HG03575 (cell line): ENCODE data around the gene KAZALD1.

ENCODE experiments used
- ATAC-seq: cut with Tn5 transposase; IDR thresholded peaks from one replicate; pipeline ENCODE4 v1.9.1; 2021; ENCODE audit not compliant: unreplicated experiment, insufficient number of reproducible peaks, low FRiP score; ENCODE audit errors: extremely low read depth

KAZALD1 gene

DNA sequence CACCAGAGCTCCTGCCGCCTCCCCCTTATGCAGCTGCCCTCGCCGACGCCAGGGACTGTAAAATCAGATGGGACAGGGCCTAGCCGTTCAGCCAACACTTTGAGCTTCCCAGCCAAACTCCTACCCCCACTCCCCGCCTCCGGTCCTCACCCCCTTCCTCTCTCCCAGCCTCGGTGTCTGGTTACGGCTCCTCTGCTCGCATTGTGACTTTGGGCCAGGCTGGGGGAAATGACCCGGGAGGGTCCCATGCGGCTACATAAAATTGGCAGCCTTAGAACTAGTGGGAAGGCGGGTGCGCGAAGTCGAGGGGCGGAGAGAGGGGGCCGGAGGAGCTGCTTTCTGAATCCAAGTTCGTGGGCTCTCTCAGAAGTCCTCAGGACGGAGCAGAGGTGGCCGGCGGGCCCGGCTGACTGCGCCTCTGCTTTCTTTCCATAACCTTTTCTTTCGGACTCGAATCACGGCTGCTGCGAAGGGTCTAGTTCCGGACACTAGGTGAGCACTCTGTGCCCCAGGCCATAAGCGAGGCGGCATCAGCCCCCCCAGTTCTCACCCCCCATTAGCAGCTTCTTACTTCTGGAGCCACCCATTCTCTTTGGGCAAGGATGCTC is at the start of gene KAZALD1:
Gene KAZALD1 (plus strand): TSS at position 366 of the 608 bp plus-strand sequence. CDS start 604 bp downstream, outside the sequence.
- no peak for ATAC-seq

- peak; percentile 65 for ATAC-seq
Observed at GRCh38 chr10:101012525-101013364, 49.0 kb upstream of the KAZALD1 start.

- ATAC-seq: no peak
Observed at GRCh38 chr10:101013365-101013825, 48.4 kb upstream of the KAZALD1 start.

DNA sequence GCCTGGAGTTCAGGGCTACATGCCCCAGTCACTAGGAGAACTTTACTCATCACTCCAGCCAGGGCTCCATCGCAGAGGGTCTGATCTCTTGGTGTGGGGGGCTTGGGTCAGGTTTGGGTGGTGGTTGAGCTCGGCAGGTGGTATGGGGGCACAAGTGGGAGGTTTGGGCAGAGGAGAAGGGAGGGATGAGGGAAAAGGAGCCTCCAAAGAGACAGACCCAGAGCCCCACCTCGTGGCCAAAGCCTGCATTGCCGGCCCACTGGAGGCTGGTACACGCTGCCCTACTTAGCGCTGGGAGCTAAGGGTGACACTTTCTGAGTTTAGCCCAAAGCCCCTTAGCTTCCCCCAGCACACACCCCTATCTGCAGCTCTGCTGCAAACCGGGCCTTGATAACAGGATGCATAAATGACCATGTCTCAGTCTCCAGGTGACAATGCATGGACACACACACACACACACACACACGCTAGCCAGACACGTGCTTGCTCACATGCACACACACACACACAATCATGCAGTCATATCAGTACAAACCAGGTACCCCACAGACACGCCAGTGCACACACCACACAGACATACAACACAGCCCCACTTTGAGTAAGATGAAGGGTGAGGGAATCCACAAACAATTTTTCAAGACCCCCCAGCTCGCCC is 47.4 kb upstream of the KAZALD1 start:
- no peak for ATAC-seq

GRCh38 chr10:101014966-101015581 is 46.7 kb upstream of the KAZALD1 start:
- ATAC-seq: no peak

GRCh38 chr10:101015582-101015973 is 46.2 kb upstream of the KAZALD1 start:
- no peak for ATAC-seq

- no peak for ATAC-seq
Observed at GRCh38 chr10:101016814-101017213, 45.0 kb upstream of the KAZALD1 start.

GRCh38 chr10:101018118-101018599 is 43.6 kb upstream of the KAZALD1 start:
- no peak for ATAC-seq

DNA sequence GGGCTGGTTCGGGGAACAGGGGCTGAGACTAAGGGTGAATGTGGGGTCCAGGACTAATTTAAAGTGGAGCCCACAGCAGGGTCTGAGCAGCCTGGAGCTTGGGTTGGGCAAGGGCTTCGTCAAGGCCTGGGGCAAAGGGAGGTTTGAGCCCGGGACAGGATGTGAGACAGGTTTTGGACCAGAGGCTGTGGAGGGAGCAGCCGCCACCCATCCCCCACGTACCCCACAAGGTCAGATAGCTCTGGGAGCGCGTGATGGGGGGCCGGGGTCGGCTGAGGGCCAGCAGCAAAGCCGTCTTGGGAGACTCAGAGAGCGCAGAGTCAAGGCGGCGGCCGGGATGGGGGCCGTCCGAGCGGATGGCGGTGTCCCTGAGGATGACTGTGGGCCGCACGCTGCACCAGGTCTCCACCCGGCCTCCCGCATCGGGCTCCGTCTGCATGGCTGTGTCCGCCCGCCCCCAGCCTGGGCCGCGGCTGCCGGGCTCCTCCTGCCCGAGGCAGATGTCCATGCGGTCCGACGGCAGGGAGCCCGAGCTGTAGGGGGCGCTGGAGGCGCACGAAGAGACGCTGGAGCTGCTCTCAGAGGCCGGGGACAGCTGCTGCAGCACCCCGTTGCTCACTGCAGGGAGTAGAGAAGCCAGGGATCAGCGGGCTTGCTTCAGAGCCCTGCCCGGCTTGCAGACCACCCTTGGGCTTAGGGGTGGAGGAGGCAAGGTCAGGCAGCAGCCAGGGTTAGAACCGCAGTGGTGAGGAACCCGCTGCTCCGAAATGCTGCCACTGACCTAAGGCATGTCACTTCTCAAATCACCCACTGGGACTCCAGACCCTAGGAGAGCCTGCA is 43.0 kb upstream of the KAZALD1 start:
- ATAC-seq: no peak

- no peak for ATAC-seq
Observed at GRCh38 chr10:101019440-101019703, 42.4 kb upstream of the KAZALD1 start.

DNA sequence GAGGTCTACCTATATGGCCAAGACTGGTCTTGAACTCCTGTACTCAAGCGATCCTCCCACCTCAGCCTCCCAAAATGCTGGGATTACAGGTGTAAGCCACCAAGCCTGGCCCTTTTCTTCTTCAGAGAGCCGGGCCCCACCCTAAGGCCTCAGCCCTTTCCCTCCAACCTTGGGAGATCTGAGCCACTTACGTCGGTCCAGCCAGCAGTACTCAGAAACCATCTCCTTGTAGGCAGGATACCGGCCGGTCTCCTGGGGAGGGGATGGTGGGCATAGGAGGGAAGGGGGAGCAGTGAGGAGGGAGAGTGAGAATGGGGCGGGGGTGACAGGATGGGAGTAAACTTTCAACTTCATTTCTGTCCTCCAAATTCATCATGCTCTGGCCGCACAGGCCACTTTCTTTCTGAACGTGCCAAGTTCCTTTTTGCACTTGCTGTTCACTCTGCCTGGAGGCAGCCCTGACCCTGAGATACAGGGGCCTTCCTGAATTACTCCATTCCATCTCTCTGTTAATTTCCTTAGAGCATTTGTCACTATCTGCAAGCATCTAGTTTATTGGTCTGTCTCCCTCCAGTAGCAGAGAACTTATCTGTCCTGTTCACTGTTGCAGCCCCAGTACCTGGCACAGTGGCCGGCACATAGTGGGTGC is 41.2 kb upstream of the KAZALD1 start:
- no peak for ATAC-seq

GRCh38 chr10:101021239-101021638 is 40.5 kb upstream of the KAZALD1 start:
- no peak for ATAC-seq

DNA sequence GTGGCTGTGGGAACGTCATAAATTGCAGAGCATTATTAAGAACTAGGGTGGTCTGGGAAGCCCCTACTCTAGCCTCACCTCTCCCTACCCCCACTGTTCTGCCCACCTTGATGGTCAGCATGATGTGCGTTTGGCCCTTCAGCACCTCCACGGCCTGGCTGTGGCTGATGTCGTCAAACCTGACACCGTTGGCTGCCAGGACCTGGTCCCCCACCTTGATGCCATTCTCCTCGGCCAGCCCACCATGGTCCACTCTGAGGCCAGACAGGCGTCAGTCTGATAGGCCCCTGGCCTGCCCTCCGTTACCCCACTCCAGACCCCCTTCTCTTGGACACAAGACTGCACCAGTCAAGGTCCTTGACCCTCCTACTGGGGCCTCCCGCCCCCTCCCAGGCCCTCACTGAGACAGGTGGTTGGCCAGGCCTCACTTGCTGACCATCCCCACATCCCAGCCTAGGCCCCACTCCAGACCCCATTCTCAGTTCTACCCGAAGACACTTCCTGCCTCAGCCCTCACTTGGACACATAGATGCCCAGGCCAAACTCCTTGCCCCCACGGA is 40.0 kb upstream of the KAZALD1 start:
- ATAC-seq: no peak

- ATAC-seq: no peak
Observed at GRCh38 chr10:101022967-101023705, 38.7 kb upstream of the KAZALD1 start.

GRCh38 chr10:101027106-101027720 is 34.6 kb upstream of the KAZALD1 start:
- ATAC-seq: no peak

GRCh38 chr10:101028446-101029337 is 33.1 kb upstream of the KAZALD1 start:
- no peak for ATAC-seq
